HG02763 (cell line): Measurements from ENCODE around the gene CDK6.
A peak's percentile ranks its signal among the peaks of the same experiment; 100 is the strongest.

ENCODE experiments used
- ATAC-seq: cut with Tn5 transposase; IDR thresholded peaks from one replicate; pipeline ENCODE4 v1.9.1; 2021; ENCODE audit warnings: mild to moderate bottlenecking, moderate library complexity; ENCODE audit not compliant: unreplicated experiment

The CDK6 gene

GRCh38 chr7:92652536-92652935 lies 183.8 kb downstream of the CDK6 start:
- ATAC-seq = no peak

GRCh38 chr7:92650391-92650790 lies 186.0 kb downstream of the CDK6 start:
- ATAC-seq = no peak

GRCh38 chr7:92648067-92648466 lies 188.3 kb downstream of the CDK6 start:
- peak; percentile 42 for ATAC-seq

GRCh38 chr7:92647652-92648051 lies 188.7 kb downstream of the CDK6 start:
- ATAC-seq = no peak

GRCh38 chr7:92647011-92647625 lies 189.3 kb downstream of the CDK6 start:
- peak; percentile 36 for ATAC-seq

- ATAC-seq = no peak
Measured at GRCh38 chr7:92645114-92646061, 191.0 kb downstream of the CDK6 start.

GRCh38 chr7:92644406-92645113 lies 191.8 kb downstream of the CDK6 start:
- no peak for ATAC-seq

GRCh38 chr7:92643821-92644220 lies 192.6 kb downstream of the CDK6 start:
- ATAC-seq = no peak

GRCh38 chr7:92641921-92642511 lies 194.4 kb downstream of the CDK6 start:
- peak; percentile 80 for ATAC-seq

- no peak for ATAC-seq
Measured at GRCh38 chr7:92639966-92640365, 196.4 kb downstream of the CDK6 start.

GRCh38 chr7:92639213-92639896 lies 197.0 kb downstream of the CDK6 start:
- ATAC-seq = no peak

GRCh38 chr7:92636018-92636560 lies 200.3 kb downstream of the CDK6 start:
- no peak for ATAC-seq

GRCh38 chr7:92635538-92635937 lies 200.8 kb downstream of the CDK6 start:
- no peak for ATAC-seq

GRCh38 chr7:92634924-92635519 lies 201.4 kb downstream of the CDK6 start:
- peak; percentile 24 for ATAC-seq

- ATAC-seq = no peak
Measured at GRCh38 chr7:92634205-92634604, 202.2 kb downstream of the CDK6 start.

- ATAC-seq = no peak
Measured at GRCh38 chr7:92633211-92633906, 203.0 kb downstream of the CDK6 start.

GRCh38 chr7:92632791-92633190 lies 203.6 kb downstream of the CDK6 start:
- ATAC-seq = no peak

- peak; percentile 17 for ATAC-seq
Measured at GRCh38 chr7:92631850-92632487, 204.4 kb downstream of the CDK6 start.
